HS-27A (cell line): ENCODE results near the gene MAP6D1.

Source experiments
- DNase-seq: peaks from one replicate; pipeline ENCODE4 v3.0.0-alpha.2; 2012; ENCODE audit warnings: low read depth, missing footprints

MAP6D1 gene

GRCh38 chr3:183825456-183826161, at the start of gene MAP6D1:
Gene MAP6D1 (minus strand): TSS chr3:183825577. CDS start chr3:183825547, 30 bp downstream.
- DNase-seq: no peak

GRCh38 chr3:183873914-183874313, 48.5 kb upstream of the MAP6D1 start:
- no peak for DNase-seq

- DNase-seq: no peak
Observed at GRCh38 chr3:183871541-183871940, 46.2 kb upstream of the MAP6D1 start.

GRCh38 chr3:183870563-183870962, 45.2 kb upstream of the MAP6D1 start:
- no peak for DNase-seq

- no peak for DNase-seq
Observed at GRCh38 chr3:183868796-183869195, 43.4 kb upstream of the MAP6D1 start.

GRCh38 chr3:183862610-183863009, 37.2 kb upstream of the MAP6D1 start:
- DNase-seq: no peak

- DNase-seq: no peak
Observed at GRCh38 chr3:183857863-183858262, 32.5 kb upstream of the MAP6D1 start.

GRCh38 chr3:183854318-183855035, 29.1 kb upstream of the MAP6D1 start:
- no peak for DNase-seq

GRCh38 chr3:183845608-183846288, 20.4 kb upstream of the MAP6D1 start:
- peak; percentile 39 for DNase-seq

GRCh38 chr3:183845090-183845489, 19.7 kb upstream of the MAP6D1 start:
- DNase-seq: no peak

- DNase-seq: peak; percentile 54
Observed at GRCh38 chr3:183844606-183845005, 19.2 kb upstream of the MAP6D1 start.

GRCh38 chr3:183839751-183840150, 14.4 kb upstream of the MAP6D1 start:
- DNase-seq: no peak

GRCh38 chr3:183837894-183838293, 12.5 kb upstream of the MAP6D1 start:
- DNase-seq: no peak

- DNase-seq: no peak
Observed at GRCh38 chr3:183837390-183837789, 12.0 kb upstream of the MAP6D1 start.

- DNase-seq: no peak
Observed at GRCh38 chr3:183833516-183833915, 8.1 kb upstream of the MAP6D1 start.

GRCh38 chr3:183830187-183830586, 4.8 kb upstream of the MAP6D1 start:
- DNase-seq: no peak

- DNase-seq: no peak
Observed at GRCh38 chr3:183829466-183829865, 4.1 kb upstream of the MAP6D1 start.

GRCh38 chr3:183828538-183828870, 3.1 kb upstream of the MAP6D1 start:
- DNase-seq: no peak

GRCh38 chr3:183827809-183828537, 2.6 kb upstream of the MAP6D1 start:
- DNase-seq: no peak

- DNase-seq: no peak
Observed at GRCh38 chr3:183826448-183827250, 1.3 kb upstream of the MAP6D1 start.

GRCh38 chr3:183824761-183825455, 469 bp downstream of the MAP6D1 start:
- DNase-seq: no peak
